ENCODE measurements around the gene MCTP1. TPM values are rescaled to one million over a fixed set of nuclear protein-coding genes. Genes with fewer than 3 reads are reported as not detected.

Gene MCTP1
- total RNA-seq, 1 experiment from 2014 or later, result 7.5 TPM

- ChIA-PET POLR2A (ENCODE audit: unreplicated experiment) (no interaction called here), CTCF (no interaction called here)
- no peaks in the 10 kb centered on the region for H3K79me2 ChIP-seq (ENCODE audit: low read length)
Measured at GRCh38 chr5:95069948-95070347, 214.9 kb downstream of the MCTP1 start.

GRCh38 chr5:95069021-95069420, 215.9 kb downstream of the MCTP1 start:
- no peaks in the 10 kb centered on the region for H3K79me2 ChIP-seq (ENCODE audit: low read length)
- CTCF ChIA-PET, result no interaction called here
- no peaks in the 10 kb centered on the region for H3K9me3 ChIP-seq (ENCODE audit: low read length)
- no peak overlapping the region for H3K4me2 ChIP-seq (ENCODE audit: low read length)
- H3K4me1 ChIP-seq (ENCODE audit: insufficient read depth, low read length), result no peaks in the 10 kb centered on the region
- H3K27ac ChIP-seq (ENCODE audit: low read length), result no peak overlapping the region
- TF ChIP-seq, protein P1, sequence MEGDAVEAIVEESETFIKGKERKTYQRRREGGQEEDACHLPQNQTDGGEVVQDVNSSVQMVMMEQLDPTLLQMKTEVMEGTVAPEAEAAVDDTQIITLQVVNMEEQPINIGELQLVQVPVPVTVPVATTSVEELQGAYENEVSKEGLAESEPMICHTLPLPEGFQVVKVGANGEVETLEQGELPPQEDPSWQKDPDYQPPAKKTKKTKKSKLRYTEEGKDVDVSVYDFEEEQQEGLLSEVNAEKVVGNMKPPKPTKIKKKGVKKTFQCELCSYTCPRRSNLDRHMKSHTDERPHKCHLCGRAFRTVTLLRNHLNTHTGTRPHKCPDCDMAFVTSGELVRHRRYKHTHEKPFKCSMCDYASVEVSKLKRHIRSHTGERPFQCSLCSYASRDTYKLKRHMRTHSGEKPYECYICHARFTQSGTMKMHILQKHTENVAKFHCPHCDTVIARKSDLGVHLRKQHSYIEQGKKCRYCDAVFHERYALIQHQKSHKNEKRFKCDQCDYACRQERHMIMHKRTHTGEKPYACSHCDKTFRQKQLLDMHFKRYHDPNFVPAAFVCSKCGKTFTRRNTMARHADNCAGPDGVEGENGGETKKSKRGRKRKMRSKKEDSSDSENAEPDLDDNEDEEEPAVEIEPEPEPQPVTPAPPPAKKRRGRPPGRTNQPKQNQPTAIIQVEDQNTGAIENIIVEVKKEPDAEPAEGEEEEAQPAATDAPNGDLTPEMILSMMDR (conservative IDR thresholded peaks at IDR 0.05; ENCODE audit: low read depth, low read length), result no peak
- no peak for TF ChIP-seq EZH2phosphoT487 (IDR thresholded peaks at IDR 0.05; ENCODE audit: borderline replicate concordance, low read length)
- TF ChIP-seq EZH2 (IDR thresholded peaks at IDR 0.05; ENCODE audit: low read length, unreplicated experiment), result no peak
- ATAC-seq (no peak), DNase-seq (no peak)
- intact Hi-C loops (cut with micrococcal nuclease), result no loop called here
- no TSS peak for BruUV-seq (replicated peaks)
- H3F3A ChIP-seq (ENCODE audit: low read length, unreplicated experiment), result no peaks in the 10 kb centered on the region
- H3K27me3 ChIP-seq (ENCODE audit: low read length), result no peaks in the 10 kb centered on the region
- no peaks in the 10 kb centered on the region for H4K20me1 ChIP-seq (ENCODE audit: low read length)
- no peaks in the 10 kb centered on the region for H3K36me3 ChIP-seq (ENCODE audit: low read depth, low read length)
- no peaks in the 10 kb centered on the region for H3K9me2 ChIP-seq (replicated peaks; ENCODE audit: low read length)
- no peak overlapping the region for H2AFZ ChIP-seq (ENCODE audit: low read length)
- POLR2A ChIA-PET (ENCODE audit: unreplicated experiment), result no interaction called here
- no peak overlapping the region for H3K4me3 ChIP-seq (ENCODE audit: low read length)
- H3K9ac ChIP-seq (ENCODE audit: low read length), result no peak overlapping the region

More at GRCh38 chr5:95069948-95070347, 214.9 kb downstream of the MCTP1 start:
- H3K4me1 ChIP-seq (ENCODE audit: insufficient read depth, low read length), result no peaks in the 10 kb centered on the region
- H3K4me3 ChIP-seq (ENCODE audit: low read length), result no peak overlapping the region
- H3F3A ChIP-seq (ENCODE audit: low read length, unreplicated experiment), result no peaks in the 10 kb centered on the region
- H3K9me2 ChIP-seq (replicated peaks; ENCODE audit: low read length), result no peaks in the 10 kb centered on the region
- H3K36me3 ChIP-seq (ENCODE audit: low read depth, low read length), result no peaks in the 10 kb centered on the region
- H3K9ac ChIP-seq (ENCODE audit: low read length), result no peak overlapping the region
- intact Hi-C loops (cut with micrococcal nuclease), result no loop called here
- H2AFZ ChIP-seq (ENCODE audit: low read length), result no peak overlapping the region
- no peak overlapping the region for H3K27ac ChIP-seq (ENCODE audit: low read length)
- BruUV-seq (replicated peaks), result no TSS peak
- H3K27me3 ChIP-seq (ENCODE audit: low read length), result no peaks in the 10 kb centered on the region
- TF ChIP-seq, protein P1 (conservative IDR thresholded peaks at IDR 0.05; ENCODE audit: low read depth, low read length), result no peak
- TF ChIP-seq EZH2phosphoT487 (IDR thresholded peaks at IDR 0.05; ENCODE audit: borderline replicate concordance, low read length) (no peak), EZH2 (IDR thresholded peaks at IDR 0.05; ENCODE audit: low read length, unreplicated experiment) (no peak)
- no peak for DNase-seq
- no peaks in the 10 kb centered on the region for H3K9me3 ChIP-seq (ENCODE audit: low read length)
- H4K20me1 ChIP-seq (ENCODE audit: low read length), result no peaks in the 10 kb centered on the region
- no peak overlapping the region for H3K4me2 ChIP-seq (ENCODE audit: low read length)
- no peak for ATAC-seq

GRCh38 chr5:95068289-95068910, 216.5 kb downstream of the MCTP1 start:
- Histone ChIP-seq H3K27me3 (ENCODE audit: low read length) (no peaks in the 10 kb centered on the region), H3K27ac (ENCODE audit: low read length) (no peak overlapping the region), H3K9ac (ENCODE audit: low read length) (no peak overlapping the region), H3K36me3 (ENCODE audit: low read depth, low read length) (no peaks in the 10 kb centered on the region), H3K79me2 (ENCODE audit: low read length) (no peaks in the 10 kb centered on the region), H3K4me2 (ENCODE audit: low read length) (no peak overlapping the region), H3K9me3 (ENCODE audit: low read length) (no peaks in the 10 kb centered on the region), H3K4me1 (ENCODE audit: insufficient read depth, low read length) (no peaks in the 10 kb centered on the region), H2AFZ (ENCODE audit: low read length) (no peak overlapping the region), H3K4me3 (ENCODE audit: low read length) (no peak overlapping the region), H3F3A (ENCODE audit: low read length, unreplicated experiment) (no peaks in the 10 kb centered on the region), H4K20me1 (ENCODE audit: low read length) (no peaks in the 10 kb centered on the region), H3K9me2 (replicated peaks; ENCODE audit: low read length) (no peaks in the 10 kb centered on the region)
- DNase-seq (no peak), ATAC-seq (no peak)
- ChIA-PET CTCF (no interaction called here), POLR2A (ENCODE audit: unreplicated experiment) (no interaction called here)
- TF ChIP-seq, protein P1 (conservative IDR thresholded peaks at IDR 0.05; ENCODE audit: low read depth, low read length), result no peak
- TF ChIP-seq EZH2 (IDR thresholded peaks at IDR 0.05; ENCODE audit: low read length, unreplicated experiment) (no peak), EZH2phosphoT487 (IDR thresholded peaks at IDR 0.05; ENCODE audit: borderline replicate concordance, low read length) (no peak)
- intact Hi-C loops (cut with micrococcal nuclease), result no loop called here
- no TSS peak for BruUV-seq (replicated peaks)
